HCT116 (cell line): ENCODE results near the gene TOMM40. TPM values are rescaled to one million over a fixed set of nuclear protein-coding genes. Genes with fewer than 3 reads are reported as not detected.
A peak's percentile ranks its signal among the peaks of the same experiment; 100 is the strongest.

Experiments used
- ATAC-seq: fragments of 200-7000 bp; cut with Tn5 transposase; 2 replicates; pipeline ENCODE4 v1.9.1; 2020; ENCODE audit warnings: mild to moderate bottlenecking, moderate library complexity
- BruUV-seq: library from RNA; stranded (reverse); fragments of 400-500 nt; replicated peaks from 2 replicates; lab custom pipeline; 2021; lab: Mats Ljungman, UMichigan
- CTCF ChIA-PET: fragments of 300-600 bp; sonication (Branson Sonifier 250); formaldehyde crosslinking; loops from one replicate; lab custom pipeline; 2021; ENCODE audit warnings: antibody characterized with exemption; lab: Charles Lee
- POLR2A ChIA-PET: fragments of 300-600, 350-600 bp; sonication (Branson Sonifier 250); formaldehyde crosslinking; loops from one replicate; lab custom pipeline; 2021; ENCODE audit warnings: antibody characterized with exemption; lab: Charles Lee
- RAD21 ChIA-PET, 2 experiments: fragments of 300-600 bp; sonication (Branson Sonifier 250); formaldehyde crosslinking; loops; one replicate each; lab custom pipeline; 2023; ENCODE audit warnings: low total read pairs in 2 of 2; ENCODE audit not compliant: uncharacterized antibody in 2 of 2, unreplicated experiment in 2 of 2, low non-redundant PET in 1 of 2; lab: Charles Lee
- DNase-seq: peaks from one replicate; pipeline ENCODE4 v3.0.0-alpha.2; 2010; ENCODE audit warnings: low read depth, low spot score
- H2AFZ ChIP-seq: fragments of 200-600 bp; shearing (Covaris generic), sonication (generic); 2 replicates; pipeline ENCODE4 v1.6.1; 2017; ENCODE audit warnings: low read depth, mixed run types, mixed read lengths, antibody characterized with exemption, low read length; ENCODE audit not compliant: poor library complexity, severe bottlenecking
- H3K27ac ChIP-seq: 2 replicates; pipeline ENCODE4 v1.5.1; 2012; ENCODE audit warnings: low read depth, low read length
- H3K27me3 ChIP-seq: fragments of 200-600 bp; sonication (generic); 2 replicates; pipeline ENCODE4 v1.6.1; 2016; ENCODE audit warnings: mixed run types, low read length, mixed read lengths; ENCODE audit not compliant: insufficient read depth
- H3K36me3 ChIP-seq, 2 experiments: fragments of 200-500 bp in 1 of 2; fragments of 200-600 bp in 1 of 2; sonication (Bioruptor generic) in 1 of 2; sonication (generic) in 1 of 2; 2 replicates each; pipeline versions ENCODE4 v1.5.1 to v1.6.1; 2014 to 2016; ENCODE audit warnings: low read length in 2 of 2, inconsistent platforms in 1 of 2, mixed read lengths in 1 of 2, mixed run types in 1 of 2; ENCODE audit not compliant: insufficient read depth in 2 of 2, control insufficient read depth in 1 of 2
- H3K4me1 ChIP-seq, 2 experiments: fragments of 200-600 bp in 1 of 2; sonication (generic) in 1 of 2; 2 replicates each; pipeline versions ENCODE4 v1.5.1 to v1.6.1; 2012 to 2017; ENCODE audit warnings: low read length in 2 of 2, inconsistent platforms in 1 of 2, mild to moderate bottlenecking in 1 of 2, mixed read lengths in 1 of 2, mixed run types in 1 of 2, moderate library complexity in 1 of 2; ENCODE audit not compliant: insufficient read depth in 2 of 2, control insufficient read depth in 1 of 2
- H3K4me2 ChIP-seq: fragments of 200-600 bp; sonication (generic); 2 replicates; pipeline ENCODE4 v1.6.1; 2017; ENCODE audit warnings: mixed run types, low read length, mixed read lengths
- H3K4me3 ChIP-seq, 2 experiments: fragments of 200-600 bp in 1 of 2; sonication (generic) in 1 of 2; replicated peaks in 1 of 2; 2 replicates each; pipeline ENCODE4 v1.5.1; 2011 to 2016; ENCODE audit warnings: low read length in 2 of 2, control low read depth in 1 of 2, low read depth in 1 of 2, mild to moderate bottlenecking in 1 of 2, mixed read lengths in 1 of 2, mixed run types in 1 of 2
- H3K79me2 ChIP-seq: fragments of 200-600 bp; sonication (generic); 2 replicates; pipeline ENCODE4 v1.6.1; 2017; ENCODE audit warnings: mild to moderate bottlenecking, mixed run types, low read length, moderate library complexity, mixed read lengths; ENCODE audit not compliant: insufficient read depth
- H3K9ac ChIP-seq: fragments of 200-600 bp; sonication (generic); 2 replicates; pipeline ENCODE4 v1.6.1; 2016; ENCODE audit warnings: low read length, mixed read lengths
- H3K9me2 ChIP-seq: fragments of 200-600 bp; sonication (generic), shearing (Covaris generic); 2 replicates; pipeline ENCODE4 v1.6.1; 2017; ENCODE audit warnings: mixed run types, mild to moderate bottlenecking, moderate library complexity; ENCODE audit not compliant: insufficient read depth
- H3K9me3 ChIP-seq, 2 experiments: fragments of 200-500 bp in 1 of 2; fragments of 200-600 bp in 1 of 2; sonication (Bioruptor generic) in 1 of 2; sonication (generic) in 1 of 2; 2 replicates each; pipeline ENCODE4 v1.6.1; 2014 to 2017; ENCODE audit warnings: low read length in 2 of 2, mixed read lengths in 2 of 2, inconsistent platforms in 1 of 2, low read depth in 1 of 2, mild to moderate bottlenecking in 1 of 2, mixed run types in 1 of 2, moderate library complexity in 1 of 2; ENCODE audit not compliant: control insufficient read depth in 1 of 2, insufficient read depth in 1 of 2
- H4K20me1 ChIP-seq: fragments of 200-600 bp; sonication (generic), shearing (Covaris generic); 2 replicates; pipeline ENCODE4 v1.6.1; 2017; ENCODE audit warnings: mixed run types, mild to moderate bottlenecking, moderate library complexity; ENCODE audit not compliant: insufficient read depth
- CTCF ChIP-seq, 3 experiments: fragments of 200-600 bp in 1 of 3; sonication (generic) in 1 of 3; IDR thresholded peaks in 2 of 3; conservative IDR thresholded peaks in 1 of 3; 2 replicates each; pipeline ENCODE4 v1.5.1; 2012 to 2017; ENCODE audit warnings: low read depth in 2 of 3, low read length in 2 of 3, antibody characterized with exemption in 1 of 3, borderline replicate concordance in 1 of 3, control low read depth in 1 of 3, mild to moderate bottlenecking in 1 of 3, mixed read lengths in 1 of 3, mixed run types in 1 of 3, moderate library complexity in 1 of 3; ENCODE audit not compliant: insufficient read depth in 1 of 3
- EGR1 ChIP-seq: IDR thresholded peaks from 2 replicates; pipeline ENCODE4 v1.6.1; 2012; ENCODE audit warnings: low read depth
- ELF1 ChIP-seq: IDR thresholded peaks from 2 replicates; pipeline ENCODE4 v1.6.1; 2012; ENCODE audit warnings: low read depth, borderline replicate concordance
- EZH2 ChIP-seq: fragments of 200-600 bp; sonication (generic); IDR thresholded peaks from 2 replicates; pipeline ENCODE4 v1.6.1; 2017; ENCODE audit warnings: antibody characterized with exemption, mixed run types
- EZH2phosphoT487 ChIP-seq: fragments of 200-600 bp; IDR thresholded peaks from 2 replicates; pipeline ENCODE4 v1.6.1; 2018; ENCODE audit warnings: antibody characterized with exemption, borderline replicate concordance
- JUND ChIP-seq: IDR thresholded peaks from 2 replicates; pipeline ENCODE4 v1.6.1; 2012
- MAX ChIP-seq: IDR thresholded peaks from 2 replicates; pipeline ENCODE4 v1.6.1; 2012
- POLR2A ChIP-seq: IDR thresholded peaks from 2 replicates; pipeline ENCODE4 v1.7.0; 2011; ENCODE audit warnings: borderline replicate concordance; ENCODE audit not compliant: insufficient read depth, insufficient read length; ENCODE audit errors: extremely low read depth
- POLR2AphosphoS5 ChIP-seq: IDR thresholded peaks from 2 replicates; pipeline ENCODE4 v1.6.1; 2011; ENCODE audit warnings: mild to moderate bottlenecking, low read depth, low read length, moderate library complexity
- RAD21 ChIP-seq: IDR thresholded peaks from 2 replicates; pipeline ENCODE4 v1.6.1; 2012; ENCODE audit warnings: low read depth, mild to moderate bottlenecking
- SIN3A ChIP-seq: IDR thresholded peaks from 2 replicates; pipeline ENCODE4 v1.6.1; 2012; ENCODE audit warnings: low read depth
- SP1 ChIP-seq: IDR thresholded peaks from 2 replicates; pipeline ENCODE4 v1.6.1; 2012; ENCODE audit warnings: low read depth
- SRF ChIP-seq: IDR thresholded peaks from 2 replicates; pipeline ENCODE4 v1.6.1; 2012; ENCODE audit warnings: low read depth
- YY1 ChIP-seq: IDR thresholded peaks from 2 replicates; pipeline ENCODE4 v1.6.1; 2011; ENCODE audit warnings: low read length, low read depth, moderate library complexity, mild to moderate bottlenecking; ENCODE audit not compliant: insufficient replicate concordance; ENCODE audit errors: extremely low read depth
- ZNF274 ChIP-seq: fragments of 200-500 bp; sonication (Bioruptor generic); IDR thresholded peaks from 2 replicates; pipeline ENCODE4 v1.6.1; 2014; ENCODE audit warnings: mild to moderate bottlenecking, low read depth, low read length, inconsistent platforms
- intact Hi-C: fragments of 100-400 bp; cut with micrococcal nuclease; formaldehyde crosslinking; loops from 2 replicates; pipeline ENCODE4 v1.10.0; 2022
- total RNA-seq: library from RNA; stranded (reverse); gene quantifications from one replicate; pipeline ENCODE4 v1.2.1, GENCODE V29; 2021; ENCODE audit not compliant: unreplicated experiment
- TF ChIP-seq, protein P1 (sequence below): IDR thresholded peaks from 2 replicates; pipeline ENCODE4 v1.6.1; 2011; ENCODE audit warnings: mild to moderate bottlenecking, low read length, moderate library complexity; ENCODE audit not compliant: insufficient replicate concordance; ENCODE audit errors: extremely low read depth

The TOMM40 gene
- total RNA-seq, 1 experiment from 2014 or later = 178 TPM

DNA sequence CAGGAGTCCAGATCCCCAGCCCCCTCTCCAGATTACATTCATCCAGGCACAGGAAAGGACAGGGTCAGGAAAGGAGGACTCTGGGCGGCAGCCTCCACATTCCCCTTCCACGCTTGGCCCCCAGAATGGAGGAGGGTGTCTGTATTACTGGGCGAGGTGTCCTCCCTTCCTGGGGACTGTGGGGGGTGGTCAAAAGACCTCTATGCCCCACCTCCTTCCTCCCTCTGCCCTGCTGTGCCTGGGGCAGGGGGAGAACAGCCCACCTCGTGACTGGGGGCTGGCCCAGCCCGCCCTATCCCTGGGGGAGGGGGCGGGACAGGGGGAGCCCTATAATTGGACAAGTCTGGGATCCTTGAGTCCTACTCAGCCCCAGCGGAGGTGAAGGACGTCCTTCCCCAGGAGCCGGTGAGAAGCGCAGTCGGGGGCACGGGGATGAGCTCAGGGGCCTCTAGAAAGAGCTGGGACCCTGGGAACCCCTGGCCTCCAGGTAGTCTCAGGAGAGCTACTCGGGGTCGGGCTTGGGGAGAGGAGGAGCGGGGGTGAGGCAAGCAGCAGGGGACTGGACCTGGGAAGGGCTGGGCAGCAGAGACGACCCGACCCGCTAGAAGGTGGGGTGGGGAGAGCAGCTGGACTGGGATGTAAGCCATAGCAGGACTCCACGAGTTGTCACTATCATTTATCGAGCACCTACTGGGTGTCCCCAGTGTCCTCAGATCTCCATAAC is 14.5 kb downstream of the TOMM40 start, which contains the start of gene APOE:
Gene APOE (plus strand): TSS at position 360 of the 724 bp plus-strand sequence. CDS start 829 bp downstream, outside the sequence.
- H3K4me1 ChIP-seq = peaks cover 10 to 41% of the 10 kb centered on the region in 2 experiments
- TF ChIP-seq YY1 = no peak
- no peak for TF ChIP-seq MAX
- no peak for TF ChIP-seq EZH2phosphoT487
- TF ChIP-seq POLR2AphosphoS5 = no peak
- TF ChIP-seq JUND = no peak
- TF ChIP-seq EGR1 = no peak
- no peak for TF ChIP-seq ELF1
- TF ChIP-seq SIN3A = no peak
- no peak for TF ChIP-seq ZNF274
- no peak for TF ChIP-seq SRF
- TF ChIP-seq EZH2 = no peak
- TF ChIP-seq POLR2A = no peak
- TF ChIP-seq, protein P1, sequence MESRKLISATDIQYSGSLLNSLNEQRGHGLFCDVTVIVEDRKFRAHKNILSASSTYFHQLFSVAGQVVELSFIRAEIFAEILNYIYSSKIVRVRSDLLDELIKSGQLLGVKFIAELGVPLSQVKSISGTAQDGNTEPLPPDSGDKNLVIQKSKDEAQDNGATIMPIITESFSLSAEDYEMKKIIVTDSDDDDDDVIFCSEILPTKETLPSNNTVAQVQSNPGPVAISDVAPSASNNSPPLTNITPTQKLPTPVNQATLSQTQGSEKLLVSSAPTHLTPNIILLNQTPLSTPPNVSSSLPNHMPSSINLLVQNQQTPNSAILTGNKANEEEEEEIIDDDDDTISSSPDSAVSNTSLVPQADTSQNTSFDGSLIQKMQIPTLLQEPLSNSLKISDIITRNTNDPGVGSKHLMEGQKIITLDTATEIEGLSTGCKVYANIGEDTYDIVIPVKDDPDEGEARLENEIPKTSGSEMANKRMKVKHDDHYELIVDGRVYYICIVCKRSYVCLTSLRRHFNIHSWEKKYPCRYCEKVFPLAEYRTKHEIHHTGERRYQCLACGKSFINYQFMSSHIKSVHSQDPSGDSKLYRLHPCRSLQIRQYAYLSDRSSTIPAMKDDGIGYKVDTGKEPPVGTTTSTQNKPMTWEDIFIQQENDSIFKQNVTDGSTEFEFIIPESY = no peak
- no peak for TF ChIP-seq RAD21
- no peak for TF ChIP-seq CTCF (IDR thresholded peaks at IDR 0.05 in 2 of 3, conservative IDR thresholded peaks at IDR 0.05 in 1 of 3; ENCODE audit: borderline replicate concordance in 1 of 3, insufficient read depth in 1 of 3, low read depth in 2 of 3, low read length in 2 of 3)
- TF ChIP-seq SP1 = no peak
- TF ChIP-seq, all 23 proteins: peak for 0
- DNase-seq (no peak), ATAC-seq (no peak)
- H3K4me2 ChIP-seq = peak within 1 kb of the TSS; percentile 42
- ChIA-PET RAD21 (no interaction called here), CTCF (interaction anchor here (0.5 to 1.5 kb wide), 4 partner anchors 15 to 202 kb away, joined by 3 to 6 read pairs (median 4); partner anchors contain the start of gene TOMM40), POLR2A (interaction anchor here (0.6 to 0.7 kb wide), 2 partner anchors 49 to 115 kb away, joined by 4 to 6 read pairs; no protein-coding TSS in a partner anchor)
- H3K4me3 ChIP-seq = no peak within 1 kb of the TSS
- intact Hi-C loops = no loop called here
- H3K9me2 ChIP-seq = no peaks in the 10 kb centered on the region
- H3K36me3 ChIP-seq = peaks cover 10 to 21% of the 10 kb centered on the region in 2 experiments; a peak in 3 of 4 replicates
- H3K9me3 ChIP-seq = no peaks in the 10 kb centered on the region
- H3K27ac ChIP-seq = peak within 1 kb of the TSS; percentile 37; the same call in 1 of the 2 replicates
- no peak within 1 kb of the TSS for H3K9ac ChIP-seq
- BruUV-seq = no TSS peak
- no peaks in the 10 kb centered on the region for H4K20me1 ChIP-seq
- no peak within 1 kb of the TSS for H2AFZ ChIP-seq
- no peaks in the 10 kb centered on the region for H3K27me3 ChIP-seq
- no peaks in the 10 kb centered on the region for H3K79me2 ChIP-seq
